Left lung (tissue), 10 donors: ENCODE results near the gene RCVRN. TPM values are rescaled to one million over a fixed set of nuclear protein-coding genes. Genes with fewer than 3 reads are reported as not detected.
"Not testable (repeated sequence)": the region's sequence is repeated elsewhere in the genome, so short reads cannot be mapped to it uniquely, and the experiment has no call there.

Experiments used
- ATAC-seq: fragments of 200-7000 bp; cut with Tn5 transposase; one replicate; pipeline ENCODE4 v1.9.1; 2020; ENCODE audit warnings: moderate library complexity
- DNase-seq, 4 donors: peaks; one replicate each; pipeline ENCODE4 v3.0.0-alpha.2; 2013 to 2020
- H3K27ac ChIP-seq, 2 donors: fragments of 200-600 bp; sonication (generic) in 1 of 2; one replicate each; pipeline versions ENCODE4 v1.5.0 to v1.8.0; 2020 to 2021
- H3K27me3 ChIP-seq, 2 donors: fragments of 200-600 bp; sonication (generic) in 1 of 2; one replicate each; pipeline versions ENCODE4 v1.5.0 to v1.8.0; 2020 to 2021
- H3K36me3 ChIP-seq, 2 donors: fragments of 200-600 bp; sonication (generic) in 1 of 2; one replicate each; pipeline versions ENCODE4 v1.5.0 to v1.8.0; 2020 to 2021
- H3K4me1 ChIP-seq, 2 donors: fragments of 200-600 bp; one replicate each; pipeline ENCODE4 v1.8.0; 2021
- H3K4me3 ChIP-seq, 2 donors: fragments of 200-600 bp; sonication (generic) in 1 of 2; one replicate each; pipeline versions ENCODE4 v1.5.0 to v1.8.0; 2020 to 2021; ENCODE audit warnings: mild to moderate bottlenecking in 1 of 2
- H3K9me3 ChIP-seq, 2 donors: fragments of 200-600 bp; sonication (generic) in 1 of 2; one replicate each; pipeline versions ENCODE4 v1.5.0 to v1.8.0; 2020 to 2021
- CTCF ChIP-seq, 2 donors: fragments of 200-600 bp; sonication (generic) in 1 of 2; IDR thresholded peaks; one replicate each; pipeline versions ENCODE4 v1.5.0 to v1.8.0; 2021; ENCODE audit warnings: antibody characterized with exemption in 2 of 2
- intact Hi-C, 2 donors: fragments of 100-400 bp; cut with DNase I; formaldehyde crosslinking; loops; one replicate each; pipeline versions ENCODE4 v1.11.2 to v1.14.2; 2022
- polyA plus RNA-seq, 6 donors: library from polyadenylated mRNA; unstranded; fragments of 120-200 nt; gene quantifications; one replicate each; pipeline ENCODE4 v1.2.1, GENCODE V29; 2013; ENCODE audit not compliant: insufficient read length in 6 of 6
- total RNA-seq, 2 donors: library from RNA; stranded (reverse); fragmentation: NEBNext Ultra II Directional; extraction: Animal tissue kit (Norgen Biotek cat#: 25700); gene quantifications; one replicate each; pipeline ENCODE4 v1.2.1, GENCODE V29; 2021
- donor health status: DM: no; HTN: yes; CAD: no.
- donor health status: DM: no; HTN: no; CAD: no.

Gene RCVRN
- total and polyA plus RNA-seq, 8 donors = 0.17 to 0.67 (median 0.41) TPM

- ATAC-seq = no peak
- no peak for DNase-seq
- H3K36me3 ChIP-seq = peaks cover 0 to 66% of the 10 kb centered on the region in 2 donors
- H3K9me3 ChIP-seq = no peaks in the 10 kb centered on the region
- intact Hi-C loops = loop anchor here in 1 of 2 donors (10.0 kb wide), 1 partner anchor 699 kb away; no protein-coding TSS in a partner anchor
- H3K27ac ChIP-seq = no peak overlapping the region
- H3K4me3 ChIP-seq = no peak overlapping the region
- peaks cover 0 to 7% of the 10 kb centered on the region in 2 donors for H3K4me1 ChIP-seq
- peaks cover 0 to 15% of the 10 kb centered on the region in 2 donors for H3K27me3 ChIP-seq
- TF ChIP-seq CTCF (IDR thresholded peaks at IDR 0.05) = no peak
Observed at GRCh38 chr17:9926150-9926804, 21.2 kb upstream of the RCVRN start.

GRCh38 chr17:9925457-9925856, 20.4 kb upstream of the RCVRN start:
- ATAC-seq (no peak), DNase-seq (no peak)
- H3K27ac ChIP-seq = no peak overlapping the region
- no peaks in the 10 kb centered on the region for H3K4me1 ChIP-seq
- peaks cover 0 to 66% of the 10 kb centered on the region in 2 donors for H3K36me3 ChIP-seq
- no peak for TF ChIP-seq CTCF (IDR thresholded peaks at IDR 0.05)
- H3K27me3 ChIP-seq = peaks cover 0 to 7% of the 10 kb centered on the region in 2 donors
- intact Hi-C loops = loop anchor here in 1 of 2 donors (10.0 kb wide), 1 partner anchor 699 kb away; no protein-coding TSS in a partner anchor
- no peak overlapping the region for H3K4me3 ChIP-seq
- no peaks in the 10 kb centered on the region for H3K9me3 ChIP-seq

- ATAC-seq = peak; percentile 83
Observed at GRCh38 chr17:9924735-9925191, 19.7 kb upstream of the RCVRN start.

GRCh38 chr17:9922012-9922848, 17.2 kb upstream of the RCVRN start:
- Histone ChIP-seq H3K4me3 (no peak overlapping the region), H3K4me1 (no peaks in the 10 kb centered on the region), H3K27ac (no peak overlapping the region), H3K36me3 (peaks cover 0 to 71% of the 10 kb centered on the region in 2 donors), H3K27me3 (no peaks in the 10 kb centered on the region), H3K9me3 (no peaks in the 10 kb centered on the region)
- ATAC-seq = no peak
- DNase-seq = no peak
- intact Hi-C loops = loop anchor here in 1 of 2 donors (10.0 kb wide), 1 partner anchor 703 kb away; no protein-coding TSS in a partner anchor
- TF ChIP-seq CTCF (IDR thresholded peaks at IDR 0.05) = no peak

More at GRCh38 chr17:9924735-9925191, 19.7 kb upstream of the RCVRN start:
- DNase-seq = peak in 2 of 4 donors; percentile 65 to 73
- Histone ChIP-seq H3K9me3 (no peaks in the 10 kb centered on the region), H3K36me3 (peaks cover 0 to 63% of the 10 kb centered on the region in 2 donors), H3K4me3 (no peak overlapping the region), H3K27ac (no peak overlapping the region), H3K4me1 (no peaks in the 10 kb centered on the region), H3K27me3 (peaks cover 0 to 7% of the 10 kb centered on the region in 2 donors)
- peak; percentile 78 to 86 for TF ChIP-seq CTCF (IDR thresholded peaks at IDR 0.05)
- intact Hi-C loops = loop anchor here in 1 of 2 donors (10.0 kb wide), 1 partner anchor 700 kb away; no protein-coding TSS in a partner anchor

- not testable (repeated sequence) for H3K4me1 ChIP-seq, DNase-seq, H3K27ac ChIP-seq, H3K27me3 ChIP-seq, H3K4me3 ChIP-seq, H3K9me3 ChIP-seq, ATAC-seq
- intact Hi-C loops = loop anchor here in 1 of 2 donors (10.0 kb wide), 1 partner anchor 704 kb away; no protein-coding TSS in a partner anchor
- peaks cover 0 to 74% of the 10 kb centered on the region in 2 donors for H3K36me3 ChIP-seq
Observed at GRCh38 chr17:9921216-9921615, 16.1 kb upstream of the RCVRN start.
